Caki2 (cell line): ENCODE data around the gene JPT2. TPM values are rescaled to one million over a fixed set of nuclear protein-coding genes. Genes with fewer than 3 reads are reported as not detected.

Source experiments
- DNase-seq: peaks from one replicate; pipeline ENCODE4 v3.0.0-alpha.2; 2015; ENCODE audit warnings: low read depth
- in situ Hi-C: cut with HindIII; loops from 2 replicates; pipeline ENCODE4 v1.10.0; 2016; ENCODE audit warnings: low sequenced_read_pairs, low pct_unique_long_range_greater_than_20kb, mixed read lengths
- total RNA-seq: library from RNA; depleted of rRNA; stranded (reverse); fragments of >200 nt; shearing (Covaris generic); gene quantifications from 2 replicates; pipeline ENCODE4 v1.2.3, GENCODE V29; 2014; ENCODE audit warnings: low replicate concordance

JPT2 gene
- total RNA-seq, 1 experiment from 2014 or later, result 290 TPM

- DNase-seq, result no peak
- in situ Hi-C loops, result no loop called here
These were observed 27.9 kb upstream of the JPT2 start for GRCh38 chr16:1650131-1650530.

DNA sequence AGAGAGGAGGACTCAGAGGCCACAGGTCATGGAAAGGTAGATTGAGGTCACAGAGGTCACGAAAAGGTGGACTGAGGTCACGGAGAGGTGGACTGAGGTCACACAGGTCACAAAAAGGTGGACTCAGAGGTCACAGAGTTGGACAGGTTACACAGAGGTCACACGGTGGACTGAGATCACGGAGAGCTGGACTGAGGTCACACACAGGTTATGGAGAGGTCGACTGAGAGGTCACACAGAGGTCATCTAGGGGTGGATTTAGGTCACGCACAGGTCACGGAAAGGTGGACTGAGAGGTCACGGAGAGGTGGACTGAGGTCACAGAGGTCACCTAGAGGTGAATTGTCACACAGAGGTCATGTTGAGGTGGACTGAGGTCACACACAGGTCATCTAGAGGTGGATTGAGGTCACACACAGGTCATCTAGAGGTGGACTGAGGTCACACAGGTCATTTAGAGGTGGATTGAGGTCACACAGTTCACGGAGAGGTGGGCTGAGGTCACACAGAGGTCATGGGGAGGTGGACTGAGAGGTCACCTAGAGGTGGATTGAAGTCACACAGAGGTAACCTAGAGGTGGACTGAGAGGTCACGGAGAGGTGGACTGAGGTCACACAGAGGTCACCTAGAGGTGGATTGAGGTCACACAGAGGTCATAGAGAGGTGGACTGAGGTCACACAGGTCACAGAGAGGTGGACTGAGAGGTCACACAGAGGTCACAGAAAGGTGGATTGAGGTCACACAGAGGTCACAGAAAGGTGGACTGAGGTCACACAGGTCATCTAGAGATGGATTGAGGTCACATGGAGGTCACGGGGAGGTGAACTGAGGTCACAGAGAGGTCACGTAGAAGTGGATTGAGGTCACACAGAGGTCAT, 26.7 kb upstream of the JPT2 start:
- no peak for DNase-seq
- in situ Hi-C loops, result no loop called here

DNA sequence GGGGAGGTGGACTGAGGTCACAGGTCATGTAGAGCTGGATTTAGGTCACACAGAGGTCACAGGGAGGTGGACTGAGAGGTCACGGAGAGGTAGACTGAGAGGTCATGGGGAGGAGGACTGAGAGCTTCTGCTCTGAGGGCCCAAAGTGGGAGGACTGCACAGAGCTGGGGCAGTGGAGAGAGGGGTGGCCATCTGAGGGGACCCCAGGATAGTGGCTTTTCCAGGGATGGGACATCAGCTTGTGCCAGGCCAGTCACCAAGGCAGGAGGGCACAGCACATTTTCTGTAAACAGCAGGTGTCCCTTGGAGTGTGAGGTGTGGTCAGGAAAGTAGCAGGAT, 26.1 kb upstream of the JPT2 start:
- in situ Hi-C loops, result no loop called here

DNA sequence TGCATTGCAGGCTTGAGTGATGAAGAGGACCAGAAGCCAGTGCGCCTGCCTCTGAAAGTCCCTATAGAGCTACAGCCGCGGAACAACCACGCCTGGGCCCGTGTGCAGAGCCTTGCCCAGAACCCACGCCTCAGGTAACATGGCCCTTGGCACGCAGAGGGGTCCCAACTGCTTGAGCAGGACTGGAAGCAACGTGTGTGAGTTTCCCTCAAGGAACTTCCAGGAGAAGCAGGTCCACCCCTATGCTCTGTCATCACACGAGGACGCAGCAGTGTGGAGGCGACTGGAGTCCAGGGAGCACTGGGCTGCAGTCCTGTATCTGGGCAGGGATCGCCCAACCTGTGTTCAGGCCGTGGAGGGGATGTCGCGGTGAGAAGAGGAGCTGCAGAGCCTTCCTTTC, 25.1 kb upstream of the JPT2 start:
- DNase-seq, result no peak
- in situ Hi-C loops, result no loop called here

More for the DNA sequence above, 26.1 kb upstream of the JPT2 start:
- DNase-seq, result no peak

DNA sequence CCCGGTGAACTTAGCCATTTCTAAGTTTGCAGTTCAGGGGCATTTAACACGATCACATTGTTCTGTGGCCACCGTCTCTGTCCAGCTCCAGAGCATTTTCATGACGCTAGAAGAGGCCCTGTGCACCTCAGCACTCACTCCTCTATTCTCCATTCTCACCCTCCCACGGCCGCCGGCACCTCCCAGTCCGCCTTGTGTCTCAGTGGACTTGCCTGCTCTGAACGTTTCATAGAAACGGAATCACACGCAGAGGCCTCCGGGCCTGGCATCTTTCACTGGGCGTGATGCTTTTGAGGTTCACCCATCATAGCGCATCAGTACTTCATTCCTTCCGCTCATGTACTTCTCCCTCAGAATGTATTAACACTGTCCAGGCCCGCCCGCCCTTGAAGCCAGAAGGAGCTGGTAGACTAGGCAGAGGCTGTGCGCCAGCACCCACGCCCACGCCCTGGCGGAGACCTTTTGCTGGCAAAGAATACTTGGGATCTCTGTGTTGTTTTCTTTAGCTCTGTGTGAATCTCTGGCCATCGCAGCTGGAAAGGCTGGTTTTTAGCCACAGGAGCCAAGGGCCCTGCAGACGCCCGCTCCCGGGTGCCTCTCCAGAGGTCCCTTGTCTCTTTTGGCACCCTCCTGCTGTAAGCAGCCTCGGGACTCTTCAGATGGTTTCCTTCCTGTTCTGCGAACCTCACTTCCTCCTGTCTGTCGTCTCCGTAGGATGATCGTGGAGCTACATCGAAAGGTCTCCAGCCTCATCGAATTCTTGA, 23.4 kb upstream of the JPT2 start:
- DNase-seq, result no peak
- in situ Hi-C loops, result no loop called here

DNA sequence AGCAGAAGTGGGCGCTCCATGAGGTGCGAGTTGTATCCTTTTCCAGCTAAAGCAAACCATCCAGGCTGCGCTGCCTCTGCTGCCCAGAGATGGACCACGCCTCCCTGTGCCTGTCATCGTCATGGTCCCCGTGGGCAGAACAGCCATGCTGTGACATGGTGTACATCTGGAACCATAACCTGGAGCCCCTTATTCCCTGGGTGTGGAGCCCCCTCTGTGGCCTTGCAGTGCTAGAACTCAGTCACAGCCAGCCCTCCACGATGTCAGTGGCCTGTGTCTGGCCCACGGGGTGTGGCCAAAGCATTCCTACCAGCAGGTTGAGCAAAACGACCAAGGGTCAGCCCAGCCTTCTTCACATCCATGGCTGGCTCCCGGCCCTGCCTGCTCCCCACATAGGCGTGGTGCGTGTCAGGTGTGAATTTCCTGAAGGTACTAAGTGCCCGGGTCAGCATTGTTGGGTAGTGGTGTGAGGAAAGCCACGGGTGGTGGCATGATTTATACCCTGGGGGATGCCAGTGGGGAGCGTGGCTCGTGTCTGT, 22.7 kb upstream of the JPT2 start:
- no peak for DNase-seq
- in situ Hi-C loops, result no loop called here

- DNase-seq, result no peak
- in situ Hi-C loops, result no loop called here
These were observed 21.9 kb upstream of the JPT2 start for GRCh38 chr16:1655909-1656807.

GRCh38 chr16:1656808-1657617, 21.1 kb upstream of the JPT2 start:
- in situ Hi-C loops, result no loop called here

DNA sequence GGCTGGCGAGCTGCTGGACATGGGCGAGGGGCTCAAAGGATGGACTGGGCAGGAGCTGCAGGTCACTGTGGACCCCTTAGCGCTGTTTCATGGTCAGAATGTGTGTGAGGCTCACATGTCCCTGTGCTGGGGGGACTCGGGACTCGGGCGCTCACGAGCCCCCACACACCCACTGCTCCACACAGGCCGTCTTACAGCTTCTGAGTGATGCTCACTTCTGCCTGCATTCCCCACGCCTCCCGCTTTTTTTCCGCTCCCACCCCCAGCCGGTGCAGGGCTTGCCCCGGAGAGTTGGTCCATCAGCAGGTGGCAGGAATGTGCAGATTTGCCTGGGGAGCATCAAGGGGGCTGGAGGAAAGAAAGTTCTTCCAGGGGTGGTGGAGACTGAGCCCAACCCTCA, 20.2 kb upstream of the JPT2 start:
- in situ Hi-C loops, result no loop called here
- no peak for DNase-seq

More at GRCh38 chr16:1656808-1657617, 21.1 kb upstream of the JPT2 start:
- no peak for DNase-seq

- DNase-seq, result no peak
- in situ Hi-C loops, result no loop called here
These were observed 19.0 kb upstream of the JPT2 start for GRCh38 chr16:1659031-1659430.

DNA sequence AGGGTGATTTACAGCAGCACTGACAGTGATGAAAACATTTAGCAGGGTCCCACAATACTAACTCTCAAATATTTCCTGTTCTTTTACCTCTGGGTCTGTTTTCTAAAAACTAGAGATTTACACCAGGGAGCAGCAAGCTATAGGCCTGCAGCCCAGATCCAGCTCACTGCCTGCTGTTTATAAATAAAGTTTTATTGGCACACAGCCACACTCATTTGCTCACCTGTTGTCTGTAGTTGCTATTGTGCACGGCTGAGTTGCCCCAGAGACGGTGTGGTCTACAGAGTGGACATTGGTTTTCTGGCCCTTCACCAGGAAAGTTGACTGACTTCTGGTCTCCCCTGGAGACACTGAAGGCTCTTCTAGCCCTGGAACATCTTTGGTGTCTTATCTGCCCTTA, 16.3 kb upstream of the JPT2 start:
- in situ Hi-C loops, result no loop called here
- DNase-seq, result no peak

DNA sequence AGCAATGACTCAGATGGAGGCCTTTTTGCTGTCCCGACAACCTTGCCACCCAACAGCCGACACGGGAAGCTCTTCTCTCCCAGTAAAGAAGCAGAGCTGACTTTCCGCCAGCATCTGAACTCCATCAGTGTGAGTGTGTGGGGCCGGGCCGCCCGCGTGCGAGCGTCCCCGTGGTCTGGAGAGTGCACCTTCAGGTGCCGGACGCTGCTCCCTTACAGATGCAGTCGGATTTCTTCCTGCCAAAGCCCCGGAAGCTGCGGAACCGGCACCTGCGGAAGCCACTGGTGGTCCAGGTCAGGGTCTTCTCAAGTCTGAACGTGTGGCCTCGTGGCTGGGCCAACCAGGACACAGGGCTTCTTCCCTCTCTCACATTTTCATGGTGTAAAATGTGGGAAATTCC, 15.5 kb upstream of the JPT2 start:
- in situ Hi-C loops, result no loop called here

DNA sequence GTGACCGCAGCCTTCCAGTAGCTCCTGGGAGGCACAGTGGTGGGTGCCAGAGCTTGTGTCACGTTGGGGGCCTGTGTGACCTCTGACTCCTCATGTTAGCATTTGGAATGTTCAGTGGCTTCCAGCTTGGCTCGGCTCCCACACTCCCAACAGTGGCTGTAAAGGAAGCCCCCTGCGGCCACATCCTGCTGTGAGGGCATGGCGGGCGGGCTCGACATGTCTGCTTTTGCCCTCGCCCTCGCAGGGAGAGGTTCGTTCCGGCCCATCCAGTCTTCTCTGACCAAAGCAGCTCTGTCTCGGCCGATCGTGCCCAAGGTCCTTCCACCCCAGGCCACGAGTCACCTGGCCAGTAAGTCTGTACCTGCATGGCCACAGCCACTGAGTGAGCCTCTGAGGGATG, 12.2 kb upstream of the JPT2 start:
- in situ Hi-C loops, result no loop called here
- DNase-seq, result no peak

More for the DNA sequence above, 15.5 kb upstream of the JPT2 start:
- DNase-seq, result no peak

- DNase-seq, result no peak
- in situ Hi-C loops, result no loop called here
These were observed 11.8 kb upstream of the JPT2 start for GRCh38 chr16:1666316-1666715.

- in situ Hi-C loops, result no loop called here
- DNase-seq, result no peak
These were observed 10.8 kb upstream of the JPT2 start for GRCh38 chr16:1667271-1667670.

- no peak for DNase-seq
- in situ Hi-C loops, result no loop called here
These were observed 10.2 kb upstream of the JPT2 start for GRCh38 chr16:1667916-1668315.

DNA sequence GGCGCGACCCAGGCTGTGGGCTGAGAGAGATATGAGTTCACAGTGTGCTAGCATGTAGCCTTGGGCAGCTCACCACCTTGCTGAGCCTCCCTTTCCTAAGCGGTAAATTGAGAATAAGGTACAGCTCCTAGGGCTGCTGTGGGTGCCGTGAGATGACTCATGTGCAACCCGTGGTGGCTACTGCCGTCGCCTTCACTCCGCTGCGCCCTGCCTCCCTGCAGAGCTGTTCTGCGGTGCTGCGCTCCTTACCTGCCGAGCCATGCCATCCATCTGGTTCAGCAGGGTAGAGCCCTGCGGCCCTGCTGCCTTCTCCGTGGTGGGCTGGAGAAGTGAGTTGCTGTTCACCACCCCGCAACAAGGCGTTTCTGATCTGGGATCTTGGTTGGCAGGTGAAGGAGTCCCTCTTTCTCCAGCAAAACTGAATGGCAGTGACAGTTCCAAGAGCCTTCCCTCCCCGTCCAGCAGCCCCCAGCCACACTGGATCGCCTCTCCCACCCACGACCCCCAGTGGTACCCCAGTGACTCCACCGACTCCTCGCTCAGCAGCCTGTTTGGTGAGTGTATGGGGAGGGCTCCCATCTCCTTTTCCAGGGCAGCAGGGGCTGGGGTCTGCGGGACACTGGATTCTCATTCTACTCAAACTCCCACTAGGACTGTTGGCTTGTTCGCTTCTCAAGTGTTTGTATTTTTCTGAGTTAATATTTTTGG, 9.3 kb upstream of the JPT2 start:
- in situ Hi-C loops, result no loop called here
- DNase-seq, result no peak
